CD4-positive, alpha-beta T cell treated with Interleukin-6 at 100 ng/mL for 8 hours (primary cell): Measurements from ENCODE around the gene MCF2L2.
"Not testable (repeated sequence)": the region's sequence is repeated elsewhere in the genome, so short reads cannot be mapped to it uniquely, and the experiment has no call there.

Experiments used
- DNase-seq: peaks from one replicate; pipeline ENCODE4 v3.0.0-alpha.2; 2020; ENCODE audit warnings: mixed read lengths, low spot score

The MCF2L2 gene

GRCh38 chr3:183203670-183204069 lies 224.7 kb downstream of the MCF2L2 start:
- no peak for DNase-seq

- peak; percentile 27 for DNase-seq
Measured at GRCh38 chr3:183202004-183202722, 226.3 kb downstream of the MCF2L2 start.

GRCh38 chr3:183198939-183199338 lies 229.5 kb downstream of the MCF2L2 start:
- DNase-seq = no peak

GRCh38 chr3:183197734-183198133 lies 230.7 kb downstream of the MCF2L2 start:
- DNase-seq = no peak

- no peak for DNase-seq
Measured at GRCh38 chr3:183195266-183195665, 233.2 kb downstream of the MCF2L2 start.

GRCh38 chr3:183193762-183194689 lies 234.4 kb downstream of the MCF2L2 start:
- DNase-seq = no peak

GRCh38 chr3:183192650-183193300 lies 235.6 kb downstream of the MCF2L2 start:
- no peak for DNase-seq

GRCh38 chr3:183189641-183190040 lies 238.8 kb downstream of the MCF2L2 start:
- no peak for DNase-seq

- DNase-seq = peak; percentile 8
Measured at GRCh38 chr3:183188895-183189462, 239.4 kb downstream of the MCF2L2 start.

GRCh38 chr3:183185696-183186095 lies 242.7 kb downstream of the MCF2L2 start:
- no peak for DNase-seq

- no peak for DNase-seq
Measured at GRCh38 chr3:183182732-183183610, 245.4 kb downstream of the MCF2L2 start.

- no peak for DNase-seq
Measured at GRCh38 chr3:183182073-183182472, 246.3 kb downstream of the MCF2L2 start.

GRCh38 chr3:183181606-183182005 lies 246.8 kb downstream of the MCF2L2 start:
- no peak for DNase-seq

- DNase-seq = no peak
Measured at GRCh38 chr3:183180784-183181295, 247.6 kb downstream of the MCF2L2 start.

GRCh38 chr3:183180110-183180783 lies 248.2 kb downstream of the MCF2L2 start:
- DNase-seq = no peak

- not testable (repeated sequence) for DNase-seq
Measured at GRCh38 chr3:183179550-183179908, 248.9 kb downstream of the MCF2L2 start.

- DNase-seq = no peak
Measured at GRCh38 chr3:183178833-183179549, 249.4 kb downstream of the MCF2L2 start.

- DNase-seq = no peak
Measured at GRCh38 chr3:183178512-183178832, 249.9 kb downstream of the MCF2L2 start.

- no peak for DNase-seq
Measured at GRCh38 chr3:183172051-183172639, 256.3 kb downstream of the MCF2L2 start.

GRCh38 chr3:183167975-183168374 lies 260.4 kb downstream of the MCF2L2 start:
- DNase-seq = not testable (repeated sequence)
